ENCODE data around the gene S100A2. TPM values are rescaled to one million over a fixed set of nuclear protein-coding genes. Genes with fewer than 3 reads are reported as not detected.

The S100A2 gene
- total and polyA plus RNA-seq, 2 experiments from 2014 or later, result 0.66 to 0.89 TPM

GRCh38 chr1:153613406-153613805 lies 47.8 kb upstream of the S100A2 start (continued):
- TF ChIP-seq ZNF462 (CRISPR knock-in tag; IDR thresholded peaks at IDR 0.05), result no peak
- no peak for TF ChIP-seq CREB1 (CRISPR knock-in tag; IDR thresholded peaks at IDR 0.05; ENCODE audit: low read depth)
- TF ChIP-seq REST (IDR thresholded peaks at IDR 0.05; ENCODE audit: unreplicated experiment), result no peak
- TF ChIP-seq ZNF331 (CRISPR knock-in tag; IDR thresholded peaks at IDR 0.05; ENCODE audit: low read depth), result no peak
- no peak for TF ChIP-seq EZH2phosphoT487 (IDR thresholded peaks at IDR 0.05; ENCODE audit: unreplicated experiment)
- TF ChIP-seq STAT1 (IDR thresholded peaks at IDR 0.05; ENCODE audit: unreplicated experiment), result no peak
- no peak for TF ChIP-seq ETS1 (IDR thresholded peaks at IDR 0.05)
- TF ChIP-seq ZNF114 (CRISPR knock-in tag; IDR thresholded peaks at IDR 0.05), result no peak
- no peak for TF ChIP-seq JUNB (IDR thresholded peaks at IDR 0.05; ENCODE audit: unreplicated experiment)
- no peak for TF ChIP-seq NANOG (IDR thresholded peaks at IDR 0.05; ENCODE audit: borderline replicate concordance)

All from GM23338 (cell line).